ENCODE results near the gene CAPN2.
"Not testable (repeated sequence)": the region's sequence is repeated elsewhere in the genome, so short reads cannot be mapped to it uniquely, and the experiment has no call there.

The CAPN2 gene

DNA sequence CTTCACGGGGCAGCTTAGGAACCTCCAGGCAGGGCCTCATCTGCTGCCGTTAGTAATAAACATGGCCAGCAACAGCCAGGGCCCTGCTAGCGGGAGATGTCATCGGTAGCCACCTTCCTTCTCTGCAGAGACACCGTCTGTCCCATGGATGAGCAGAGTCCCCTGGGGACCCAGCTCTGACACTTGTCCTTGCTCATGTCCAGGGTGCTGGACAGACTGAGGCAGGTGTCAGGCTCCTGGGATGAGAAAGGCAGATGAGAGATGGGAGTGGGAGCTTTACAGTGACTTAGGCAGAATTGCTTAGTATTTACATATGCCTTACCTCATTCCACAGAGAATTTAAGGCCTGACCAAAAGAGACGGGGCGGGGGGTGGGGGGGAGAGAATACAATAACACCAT lies 25.0 kb downstream of the CAPN2 start:
- Histone ChIP-seq H2AFZ (no peak overlapping the region), H3K36me3 (ENCODE audit: control insufficient read depth, insufficient read depth, low read length) (no peaks in the 10 kb centered on the region), H3K27me3 (ENCODE audit: control insufficient read depth, insufficient read depth, low read length) (no peaks in the 10 kb centered on the region), H3K9ac (no peak overlapping the region), H3K4me1 (peaks cover 24% of the 10 kb centered on the region), H3K4me2 (ENCODE audit: low read length) (no peak overlapping the region), H3K79me2 (peaks cover 12% of the 10 kb centered on the region), H3K27ac (no peak overlapping the region), H3K9me3 (ENCODE audit: control insufficient read depth, low read length) (no peaks in the 10 kb centered on the region), H3K4me3 (ENCODE audit: low read depth, low read length) (no peak overlapping the region)
- TF ChIP-seq, protein P1, sequence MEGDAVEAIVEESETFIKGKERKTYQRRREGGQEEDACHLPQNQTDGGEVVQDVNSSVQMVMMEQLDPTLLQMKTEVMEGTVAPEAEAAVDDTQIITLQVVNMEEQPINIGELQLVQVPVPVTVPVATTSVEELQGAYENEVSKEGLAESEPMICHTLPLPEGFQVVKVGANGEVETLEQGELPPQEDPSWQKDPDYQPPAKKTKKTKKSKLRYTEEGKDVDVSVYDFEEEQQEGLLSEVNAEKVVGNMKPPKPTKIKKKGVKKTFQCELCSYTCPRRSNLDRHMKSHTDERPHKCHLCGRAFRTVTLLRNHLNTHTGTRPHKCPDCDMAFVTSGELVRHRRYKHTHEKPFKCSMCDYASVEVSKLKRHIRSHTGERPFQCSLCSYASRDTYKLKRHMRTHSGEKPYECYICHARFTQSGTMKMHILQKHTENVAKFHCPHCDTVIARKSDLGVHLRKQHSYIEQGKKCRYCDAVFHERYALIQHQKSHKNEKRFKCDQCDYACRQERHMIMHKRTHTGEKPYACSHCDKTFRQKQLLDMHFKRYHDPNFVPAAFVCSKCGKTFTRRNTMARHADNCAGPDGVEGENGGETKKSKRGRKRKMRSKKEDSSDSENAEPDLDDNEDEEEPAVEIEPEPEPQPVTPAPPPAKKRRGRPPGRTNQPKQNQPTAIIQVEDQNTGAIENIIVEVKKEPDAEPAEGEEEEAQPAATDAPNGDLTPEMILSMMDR (IDR thresholded peaks at IDR 0.05): no peak

DNA sequence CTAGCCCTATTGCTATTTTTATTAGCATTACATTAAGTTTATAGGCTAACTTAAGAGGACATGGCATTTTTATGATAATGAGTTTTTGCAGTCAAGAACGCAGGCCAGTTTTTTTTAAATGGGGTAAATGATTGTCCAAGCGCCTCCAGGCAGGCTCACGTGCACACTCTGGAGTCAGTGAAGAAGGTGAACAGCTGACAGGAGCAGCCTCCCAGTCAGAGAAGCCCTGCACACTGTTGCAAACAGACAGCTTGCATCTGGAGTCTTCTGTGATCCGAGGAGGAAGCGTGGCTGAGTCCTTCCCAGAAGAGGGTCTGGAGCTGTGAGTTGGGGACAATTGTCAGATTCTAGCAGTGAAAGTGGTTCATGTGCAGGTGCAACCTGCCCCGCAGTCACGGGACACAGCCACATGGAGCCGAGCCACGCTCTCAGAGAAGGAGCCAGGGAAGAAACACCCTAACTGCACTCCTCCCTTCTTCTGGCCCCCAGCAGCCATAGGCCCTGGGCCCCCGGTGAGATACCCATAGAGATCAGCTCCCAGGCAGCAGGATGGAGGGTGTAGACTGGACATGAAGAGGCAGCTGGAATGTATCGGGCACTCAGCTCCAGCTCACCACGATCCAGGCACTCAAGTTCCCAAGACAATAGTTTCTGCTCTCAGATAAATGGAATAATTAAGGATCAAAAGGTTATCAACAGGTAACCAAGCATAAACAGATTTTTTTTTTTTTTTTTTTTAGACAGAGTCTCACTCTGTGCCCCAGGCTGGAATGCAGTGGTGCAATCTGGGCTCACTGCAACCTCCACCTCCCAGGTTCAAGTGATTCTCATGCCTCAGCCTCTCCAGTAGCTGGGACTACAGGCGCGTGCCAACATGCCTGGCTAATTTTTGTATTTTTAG lies 26.4 kb downstream of the CAPN2 start:
- H3K36me3 ChIP-seq (ENCODE audit: control insufficient read depth, insufficient read depth, low read length): no peaks in the 10 kb centered on the region
- no peak overlapping the region for H3K27ac ChIP-seq
- peaks cover 14% of the 10 kb centered on the region for H3K4me1 ChIP-seq
- H3K9ac ChIP-seq: no peak overlapping the region
- no peaks in the 10 kb centered on the region for H3K27me3 ChIP-seq (ENCODE audit: control insufficient read depth, insufficient read depth, low read length)
- H3K9me3 ChIP-seq (ENCODE audit: control insufficient read depth, low read length): no peaks in the 10 kb centered on the region
- H3K79me2 ChIP-seq: peaks cover 12% of the 10 kb centered on the region
- peak overlapping the region; percentile 21 for H3K4me2 ChIP-seq (ENCODE audit: low read length)
- no peak overlapping the region for H2AFZ ChIP-seq
- TF ChIP-seq, protein P1 (IDR thresholded peaks at IDR 0.05): peak; percentile 6
- H3K4me3 ChIP-seq (ENCODE audit: low read depth, low read length): no peak overlapping the region

GRCh38 chr1:223739366-223740037 lies 27.2 kb downstream of the CAPN2 start:
- TF ChIP-seq, protein P1 (IDR thresholded peaks at IDR 0.05): no peak
- H3K9ac ChIP-seq: no peak overlapping the region
- peak overlapping the region; percentile 49 for H3K27ac ChIP-seq
- H3K4me3 ChIP-seq (ENCODE audit: low read depth, low read length): no peak overlapping the region
- H3K27me3 ChIP-seq (ENCODE audit: control insufficient read depth, insufficient read depth, low read length): no peaks in the 10 kb centered on the region
- H3K79me2 ChIP-seq: peaks cover 10% of the 10 kb centered on the region
- H3K36me3 ChIP-seq (ENCODE audit: control insufficient read depth, insufficient read depth, low read length): no peaks in the 10 kb centered on the region
- no peaks in the 10 kb centered on the region for H3K9me3 ChIP-seq (ENCODE audit: control insufficient read depth, low read length)
- no peak overlapping the region for H2AFZ ChIP-seq
- H3K4me2 ChIP-seq (ENCODE audit: low read length): peak overlapping the region; percentile 28
- H3K4me1 ChIP-seq: peaks cover 9% of the 10 kb centered on the region

- H3K4me3 ChIP-seq (ENCODE audit: low read depth, low read length); H3K27me3 ChIP-seq (ENCODE audit: control insufficient read depth, insufficient read depth, low read length); H3K9me3 ChIP-seq (ENCODE audit: control insufficient read depth, low read length); H3K9ac ChIP-seq; H3K36me3 ChIP-seq (ENCODE audit: control insufficient read depth, insufficient read depth, low read length); H3K4me1 ChIP-seq; H3K79me2 ChIP-seq; H2AFZ ChIP-seq: not testable (repeated sequence)
- Histone ChIP-seq H3K27ac (peak overlapping the region; percentile 49), H3K4me2 (ENCODE audit: low read length) (peak overlapping the region; percentile 28)
Observed at GRCh38 chr1:223740038-223740736, 27.8 kb downstream of the CAPN2 start.

DNA sequence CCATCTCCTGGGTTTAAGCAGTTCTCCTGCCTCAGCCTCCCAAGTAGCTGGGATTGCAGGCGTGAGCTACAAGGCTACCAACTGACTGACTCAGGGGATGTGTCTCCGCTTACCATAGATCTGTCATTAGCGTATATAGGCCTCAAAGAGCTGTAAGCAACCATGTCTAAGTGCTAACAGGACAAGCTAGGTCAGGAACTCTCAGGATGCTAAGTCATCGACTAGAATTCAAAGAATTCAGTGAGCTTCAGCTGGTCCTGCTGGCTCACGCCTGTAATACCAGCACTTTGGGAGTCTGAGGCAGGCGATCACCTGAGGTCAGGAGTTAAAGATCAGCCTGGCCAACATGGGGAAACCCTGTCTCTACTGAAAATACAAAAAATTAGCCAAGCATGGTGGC lies 29.5 kb downstream of the CAPN2 start:
- H2AFZ ChIP-seq: no peak overlapping the region
- H3K79me2 ChIP-seq: no peaks in the 10 kb centered on the region
- H3K36me3 ChIP-seq (ENCODE audit: control insufficient read depth, insufficient read depth, low read length): no peaks in the 10 kb centered on the region
- no peaks in the 10 kb centered on the region for H3K27me3 ChIP-seq (ENCODE audit: control insufficient read depth, insufficient read depth, low read length)
- TF ChIP-seq, protein P1 (IDR thresholded peaks at IDR 0.05): no peak
- H3K4me3 ChIP-seq (ENCODE audit: low read depth, low read length): no peak overlapping the region
- H3K27ac ChIP-seq: no peak overlapping the region
- H3K9me3 ChIP-seq (ENCODE audit: control insufficient read depth, low read length): no peaks in the 10 kb centered on the region
- H3K4me1 ChIP-seq: peaks cover 9% of the 10 kb centered on the region
- no peak overlapping the region for H3K4me2 ChIP-seq (ENCODE audit: low read length)
- no peak overlapping the region for H3K9ac ChIP-seq

Data from parathyroid adenoma (tissue), 2 donors.